ENCODE data around the gene ARHGAP30.
"Not testable (repeated sequence)": the region's sequence is repeated elsewhere in the genome, so short reads cannot be mapped to it uniquely, and the experiment has no call there.

ARHGAP30 gene, protein sequence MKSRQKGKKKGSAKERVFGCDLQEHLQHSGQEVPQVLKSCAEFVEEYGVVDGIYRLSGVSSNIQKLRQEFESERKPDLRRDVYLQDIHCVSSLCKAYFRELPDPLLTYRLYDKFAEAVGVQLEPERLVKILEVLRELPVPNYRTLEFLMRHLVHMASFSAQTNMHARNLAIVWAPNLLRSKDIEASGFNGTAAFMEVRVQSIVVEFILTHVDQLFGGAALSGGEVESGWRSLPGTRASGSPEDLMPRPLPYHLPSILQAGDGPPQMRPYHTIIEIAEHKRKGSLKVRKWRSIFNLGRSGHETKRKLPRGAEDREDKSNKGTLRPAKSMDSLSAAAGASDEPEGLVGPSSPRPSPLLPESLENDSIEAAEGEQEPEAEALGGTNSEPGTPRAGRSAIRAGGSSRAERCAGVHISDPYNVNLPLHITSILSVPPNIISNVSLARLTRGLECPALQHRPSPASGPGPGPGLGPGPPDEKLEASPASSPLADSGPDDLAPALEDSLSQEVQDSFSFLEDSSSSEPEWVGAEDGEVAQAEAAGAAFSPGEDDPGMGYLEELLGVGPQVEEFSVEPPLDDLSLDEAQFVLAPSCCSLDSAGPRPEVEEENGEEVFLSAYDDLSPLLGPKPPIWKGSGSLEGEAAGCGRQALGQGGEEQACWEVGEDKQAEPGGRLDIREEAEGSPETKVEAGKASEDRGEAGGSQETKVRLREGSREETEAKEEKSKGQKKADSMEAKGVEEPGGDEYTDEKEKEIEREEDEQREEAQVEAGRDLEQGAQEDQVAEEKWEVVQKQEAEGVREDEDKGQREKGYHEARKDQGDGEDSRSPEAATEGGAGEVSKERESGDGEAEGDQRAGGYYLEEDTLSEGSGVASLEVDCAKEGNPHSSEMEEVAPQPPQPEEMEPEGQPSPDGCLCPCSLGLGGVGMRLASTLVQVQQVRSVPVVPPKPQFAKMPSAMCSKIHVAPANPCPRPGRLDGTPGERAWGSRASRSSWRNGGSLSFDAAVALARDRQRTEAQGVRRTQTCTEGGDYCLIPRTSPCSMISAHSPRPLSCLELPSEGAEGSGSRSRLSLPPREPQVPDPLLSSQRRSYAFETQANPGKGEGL

DNA sequence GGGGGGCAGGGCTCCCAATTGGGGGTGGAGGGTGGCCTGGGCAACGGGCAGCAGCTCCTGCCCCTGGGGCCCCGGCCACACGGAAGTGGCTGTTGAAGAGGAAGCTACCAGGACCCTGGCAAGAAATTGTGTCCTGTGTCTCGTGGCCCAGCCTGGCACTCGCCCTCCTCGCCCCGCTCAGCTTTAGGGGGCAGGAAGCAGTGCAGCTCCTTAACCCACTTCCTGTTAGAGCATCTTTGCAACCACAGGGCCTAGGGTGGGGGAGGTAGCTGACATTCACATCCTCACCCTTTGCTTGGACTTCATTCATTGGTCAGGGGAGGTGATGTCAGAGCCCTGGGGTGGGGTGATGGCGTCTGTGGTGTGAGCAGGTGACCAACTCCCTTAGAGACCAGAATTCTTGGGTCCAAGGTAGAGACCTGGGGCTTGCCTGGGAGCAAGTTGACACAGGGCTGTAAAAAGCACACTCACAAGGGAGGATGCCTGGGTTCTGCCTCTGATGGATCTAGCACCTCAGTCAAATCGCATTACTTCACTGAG lies at the start of gene ARHGAP30:
Gene ARHGAP30, minus strand, starts transcription at position 161 of the 540 bp plus-strand sequence. CDS start 267 bp downstream, outside the sequence.
- no peak for TF ChIP-seq CTCF (IDR thresholded peaks at IDR 0.05; ENCODE audit: low read depth, low read length)
- DNase-seq (ENCODE audit: low read depth in 2 of 2): no peak
- H3K4me3 ChIP-seq (replicated peaks in 1 of 2; ENCODE audit: low read depth in 2 of 2, low read length in 2 of 2): no peak within 1 kb of the TSS

DNA sequence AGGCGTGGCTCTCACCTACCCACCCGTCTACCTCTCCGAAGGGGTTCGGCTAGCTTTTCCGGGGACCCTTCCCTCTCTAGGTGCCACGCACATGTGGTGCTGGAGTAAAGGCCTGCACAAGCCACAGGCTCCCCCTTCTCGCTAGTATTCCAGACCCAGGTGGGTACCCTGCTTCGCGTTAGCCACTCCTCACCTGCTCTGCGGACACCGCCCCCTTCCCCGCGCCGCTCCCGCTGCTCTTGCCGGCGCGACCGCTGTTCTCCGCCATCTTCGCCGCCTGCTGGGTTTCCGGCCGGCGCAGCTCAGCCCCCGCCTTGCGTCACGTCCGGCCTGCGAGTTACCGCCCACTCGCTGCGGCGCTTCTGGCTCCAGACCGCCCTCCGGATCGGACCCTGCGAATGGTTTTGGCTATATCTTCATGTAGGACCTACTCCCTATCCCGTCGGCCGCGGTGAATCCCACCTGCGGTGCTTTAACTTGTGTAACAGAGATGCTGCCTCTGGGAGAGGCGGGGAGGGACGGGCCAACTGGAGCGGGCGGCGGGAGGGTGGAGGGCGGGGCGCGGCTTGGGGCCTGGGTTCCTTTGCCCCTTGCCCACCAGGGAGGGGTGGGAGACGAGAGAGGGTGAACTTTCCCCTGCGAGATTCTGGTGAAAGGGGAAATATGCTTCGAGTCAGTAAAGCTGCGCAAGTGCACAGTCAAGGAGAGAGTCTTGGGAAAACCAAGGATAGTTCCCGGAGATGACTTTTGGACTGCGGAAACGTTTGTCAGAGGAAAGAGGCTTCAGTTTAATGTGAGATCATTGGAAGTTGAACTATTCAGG lies 48.3 kb upstream of the ARHGAP30 start, which contains the start of the genes NIT1 and PFDN2:
Gene NIT1, plus strand, starts transcription at position 347 of the 823 bp plus-strand sequence. Its CDS starts 72 bp downstream, at position 419.
Gene PFDN2, minus strand, starts transcription at position 279 of the 823 bp plus-strand sequence. Its CDS starts 11 bp downstream, at position 268.
- peak within 1 kb of the TSS; percentile 83 to 100 for H3K4me3 ChIP-seq (replicated peaks in 1 of 2; ENCODE audit: low read depth in 2 of 2, low read length in 2 of 2)
- DNase-seq (ENCODE audit: low read depth in 2 of 2): peak; percentile 80 to 90
- TF ChIP-seq CTCF (IDR thresholded peaks at IDR 0.05; ENCODE audit: low read depth, low read length): no peak

DNA sequence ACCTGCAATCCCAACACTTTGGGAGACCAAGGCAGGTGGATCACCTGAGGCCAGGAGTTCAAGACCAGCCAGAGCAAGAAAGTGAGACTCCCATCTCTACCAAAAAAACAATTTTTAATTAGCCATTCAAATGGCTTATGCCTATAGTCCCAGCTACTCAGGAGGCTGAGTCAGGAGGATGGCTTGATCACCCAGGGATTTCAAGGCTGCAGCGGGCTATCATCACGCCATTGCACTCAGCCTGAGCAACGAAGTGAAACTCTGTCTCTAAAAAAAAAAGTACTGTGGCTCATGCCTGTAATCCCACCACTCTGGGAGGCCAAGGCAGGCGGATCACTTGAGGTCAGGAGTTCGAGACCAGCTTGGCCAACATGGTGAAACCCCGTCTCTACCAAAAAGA lies 46.3 kb upstream of the ARHGAP30 start:
- H3K4me3 ChIP-seq (replicated peaks in 1 of 2; ENCODE audit: low read depth in 2 of 2, low read length in 2 of 2); DNase-seq (ENCODE audit: low read depth in 2 of 2): not testable (repeated sequence)

DNA sequence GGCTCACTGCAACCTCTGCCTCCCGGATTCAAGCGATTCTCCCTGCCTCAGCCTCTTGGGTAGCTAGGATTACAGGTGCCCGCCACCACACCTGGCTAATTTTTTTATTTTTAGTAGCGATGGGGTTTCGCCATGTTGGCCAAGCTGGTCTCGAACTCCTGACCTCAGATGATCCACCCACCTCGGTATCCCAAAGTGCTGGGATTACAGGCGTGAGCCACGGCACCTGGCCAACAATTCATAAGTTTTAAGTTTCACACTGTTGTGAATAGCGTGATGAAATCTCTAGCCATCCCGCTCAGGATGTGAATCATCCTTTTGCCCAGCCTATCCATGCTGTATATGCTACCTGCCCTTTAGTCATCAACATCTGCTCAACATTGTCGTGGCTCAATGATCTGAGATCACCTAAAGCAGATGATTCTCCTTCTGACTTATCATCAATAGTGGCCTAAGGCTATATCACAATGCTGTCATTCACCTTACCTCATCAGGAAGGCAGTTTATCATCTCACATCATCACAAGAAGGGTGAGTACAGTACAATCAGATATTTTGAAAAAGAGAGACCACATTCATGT lies 45.5 kb upstream of the ARHGAP30 start:
- H3K4me3 ChIP-seq (replicated peaks in 1 of 2; ENCODE audit: low read depth in 2 of 2, low read length in 2 of 2): no peak overlapping the region
- peak; percentile 84 to 98 for DNase-seq (ENCODE audit: low read depth in 2 of 2)
- TF ChIP-seq CTCF (IDR thresholded peaks at IDR 0.05; ENCODE audit: low read depth, low read length): no peak

DNA sequence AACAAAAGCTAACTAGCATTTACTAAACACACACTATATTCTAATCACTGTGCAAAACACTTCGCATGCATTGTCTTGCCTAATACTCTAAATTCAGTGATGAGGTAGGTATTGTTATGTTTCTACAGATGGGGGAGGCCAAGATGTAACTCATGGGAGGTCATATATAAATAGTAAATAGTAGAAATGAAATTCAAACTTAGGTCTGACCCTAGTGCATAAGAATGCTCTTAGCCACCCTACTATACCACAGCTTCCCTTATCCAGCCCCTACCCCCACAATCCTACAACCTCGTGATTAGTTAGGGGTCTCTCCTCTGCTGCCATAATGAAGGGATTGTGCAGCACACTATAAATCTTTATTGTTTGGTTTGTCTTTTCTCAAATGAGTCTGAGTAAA lies 44.9 kb upstream of the ARHGAP30 start:
- DNase-seq (ENCODE audit: low read depth in 2 of 2): no peak
- no peak for TF ChIP-seq CTCF (IDR thresholded peaks at IDR 0.05; ENCODE audit: low read depth, low read length)
- H3K4me3 ChIP-seq (replicated peaks in 1 of 2; ENCODE audit: low read depth in 2 of 2, low read length in 2 of 2): no peak overlapping the region

GRCh38 chr1:161113915-161114314 lies 44.2 kb upstream of the ARHGAP30 start:
- DNase-seq (ENCODE audit: low read depth in 2 of 2): no peak
- no peak overlapping the region for H3K4me3 ChIP-seq (replicated peaks in 1 of 2; ENCODE audit: low read depth in 2 of 2, low read length in 2 of 2)
- TF ChIP-seq CTCF (IDR thresholded peaks at IDR 0.05; ENCODE audit: low read depth, low read length): no peak

Measured in cardiac fibroblast (primary cell).